ENCODE measurements around the gene GTF2H2C.
"Not testable (repeated sequence)": the region's sequence is repeated elsewhere in the genome, so short reads cannot be mapped to it uniquely, and the experiment has no call there.

Gene GTF2H2C

DNA sequence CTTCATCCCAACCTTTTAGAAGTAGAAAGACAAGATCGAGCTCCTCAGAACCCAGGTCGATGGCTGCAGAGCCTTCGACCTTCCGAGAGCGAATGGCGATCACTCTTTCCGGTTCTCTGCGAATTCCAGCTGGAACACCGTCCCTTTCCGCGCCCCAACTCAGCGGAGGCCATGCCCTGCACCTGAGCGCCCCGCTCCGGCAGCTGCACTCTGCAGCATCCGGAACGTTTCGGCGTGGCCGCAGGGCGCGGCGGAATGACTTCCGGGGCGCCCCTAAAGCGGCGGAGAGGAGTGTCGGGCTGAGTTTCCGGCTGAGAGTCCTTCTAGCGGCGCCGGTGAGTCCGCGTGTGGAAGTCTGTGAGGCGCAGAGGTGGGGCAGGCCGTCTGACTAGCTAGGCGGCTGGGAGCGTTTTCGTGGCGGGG lies at the start of gene GTF2H2C:
GTF2H2C (plus strand) TSS at position 284 of the 423 bp plus-strand sequence. CDS start 4,942 bp downstream, outside the sequence.
- DNase-seq, result peak; percentile 66

DNA sequence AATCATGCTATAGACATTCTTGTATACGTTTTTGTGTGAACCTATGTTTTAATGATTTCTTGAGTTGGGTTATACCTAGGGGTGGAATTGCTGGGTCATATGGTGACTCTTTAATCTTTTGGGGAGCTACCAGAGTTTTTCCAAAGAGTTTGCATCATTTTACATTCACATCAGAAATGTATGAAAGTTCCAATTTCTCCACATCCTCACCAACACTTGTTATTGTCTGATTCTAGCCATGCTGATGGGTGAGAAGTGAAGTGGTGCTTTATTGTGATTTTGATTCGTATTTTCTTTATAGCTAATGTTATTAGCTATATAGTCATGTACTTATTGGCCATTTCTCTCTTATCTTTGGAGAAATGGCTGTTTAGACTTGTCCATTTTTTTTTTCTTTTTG lies 49.3 kb upstream of the GTF2H2C start:
- no peak for DNase-seq

DNA sequence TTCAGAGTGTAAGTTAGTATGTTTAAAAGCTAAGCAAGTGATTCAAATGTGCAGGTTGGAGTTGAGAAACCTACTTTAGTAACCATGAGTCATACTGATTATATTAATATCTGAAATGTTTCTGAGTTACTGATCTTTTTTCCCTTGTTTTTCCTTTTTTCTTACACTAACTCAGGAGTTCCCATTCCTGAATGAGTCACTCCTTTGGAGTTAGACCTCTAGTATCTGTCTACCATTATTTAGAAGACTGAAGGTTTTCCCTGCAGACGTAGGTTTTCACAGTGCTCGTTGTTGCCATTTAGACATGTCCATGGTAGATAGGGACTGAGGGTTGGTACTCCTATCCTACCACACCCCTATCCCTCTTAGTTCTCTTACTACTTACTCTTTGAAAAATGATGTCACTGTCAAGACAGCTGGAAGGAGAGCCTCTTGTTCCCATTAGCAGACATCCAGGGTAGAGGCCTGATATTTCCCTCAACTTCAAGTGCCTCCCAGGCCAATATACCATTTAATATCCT lies 47.2 kb upstream of the GTF2H2C start:
- DNase-seq, result no peak

DNA sequence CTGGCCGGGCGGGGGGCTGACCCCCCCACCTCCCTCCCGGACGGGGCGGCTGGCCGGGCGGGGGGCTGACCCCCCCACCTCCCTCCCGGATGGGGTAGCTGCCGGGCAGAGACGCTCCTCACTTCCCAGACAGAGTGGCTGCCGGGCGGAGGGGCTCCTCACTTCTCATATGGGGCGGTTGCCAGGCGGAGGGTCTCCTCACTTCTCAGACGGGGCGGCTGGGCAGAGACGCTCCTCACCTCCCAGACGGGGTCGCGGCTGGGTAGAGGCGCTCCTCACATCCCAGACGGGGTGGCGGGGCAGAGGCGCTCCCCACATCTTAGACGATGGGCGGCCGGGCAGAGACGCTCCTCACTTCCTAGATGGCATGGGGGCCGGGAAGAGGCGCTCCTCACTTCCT lies 44.4 kb upstream of the GTF2H2C start:
- not testable (repeated sequence) for DNase-seq

DNA sequence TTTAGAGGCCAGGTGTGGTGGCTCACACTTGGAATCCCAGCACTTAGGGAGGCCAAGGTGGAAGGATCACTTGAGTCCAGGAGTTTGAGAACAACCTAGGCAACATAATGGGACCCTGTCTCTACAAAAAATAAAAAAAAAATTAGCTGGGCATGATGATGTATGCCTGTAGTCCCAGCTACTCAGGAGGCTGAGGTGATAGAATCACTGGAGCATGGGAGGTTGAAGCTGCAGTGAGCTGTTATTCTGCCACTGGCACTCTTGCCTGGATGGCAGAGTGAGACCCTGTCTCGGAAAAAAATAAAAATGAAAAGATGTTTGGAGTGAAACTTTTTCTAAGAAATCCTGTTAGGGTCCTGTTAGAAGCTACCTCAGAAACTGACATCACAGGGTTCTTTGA lies 43.2 kb upstream of the GTF2H2C start:
- no peak for DNase-seq

DNA sequence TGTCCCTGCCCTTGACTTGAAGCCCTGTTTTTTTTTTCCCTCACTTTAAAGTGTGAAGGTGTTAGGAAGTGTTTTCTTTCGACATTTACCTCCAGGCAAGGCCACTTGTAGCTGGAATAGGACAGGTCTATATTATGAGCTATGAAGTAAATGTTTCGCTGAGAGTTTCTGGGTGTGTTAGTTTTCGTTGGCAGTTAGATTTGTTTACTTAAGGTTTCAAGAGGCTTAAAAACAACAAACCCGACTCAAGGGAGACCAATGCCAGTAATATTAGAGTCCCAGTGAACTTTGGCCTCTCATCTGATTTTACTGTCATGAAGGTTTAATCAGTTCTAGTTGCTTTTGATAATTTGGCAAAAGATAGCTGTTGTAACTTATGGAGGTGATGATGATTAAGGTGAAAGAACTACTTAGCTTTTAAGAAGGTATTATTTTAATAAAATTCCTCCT lies 42.2 kb upstream of the GTF2H2C start:
- no peak for DNase-seq

DNA sequence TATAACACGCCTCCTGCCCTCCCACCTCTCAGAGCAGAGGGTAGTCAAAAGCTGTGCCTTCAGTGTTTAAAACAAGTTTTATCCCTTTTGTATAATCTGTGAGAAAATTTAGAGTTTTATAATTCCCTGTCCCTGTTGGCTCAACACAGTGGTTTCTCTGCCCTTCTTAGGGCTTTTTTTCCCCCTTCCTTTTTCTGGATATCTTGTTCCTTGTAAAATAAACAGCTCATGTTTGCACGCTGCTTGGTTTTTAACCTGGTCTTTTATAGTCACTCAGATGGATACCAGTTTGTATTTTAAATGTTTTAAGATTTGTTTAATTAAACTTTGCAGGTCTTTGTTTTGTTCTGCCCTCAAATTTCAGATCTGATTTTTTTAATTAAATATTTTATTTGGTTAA lies 40.7 kb upstream of the GTF2H2C start:
- no peak for DNase-seq

DNA sequence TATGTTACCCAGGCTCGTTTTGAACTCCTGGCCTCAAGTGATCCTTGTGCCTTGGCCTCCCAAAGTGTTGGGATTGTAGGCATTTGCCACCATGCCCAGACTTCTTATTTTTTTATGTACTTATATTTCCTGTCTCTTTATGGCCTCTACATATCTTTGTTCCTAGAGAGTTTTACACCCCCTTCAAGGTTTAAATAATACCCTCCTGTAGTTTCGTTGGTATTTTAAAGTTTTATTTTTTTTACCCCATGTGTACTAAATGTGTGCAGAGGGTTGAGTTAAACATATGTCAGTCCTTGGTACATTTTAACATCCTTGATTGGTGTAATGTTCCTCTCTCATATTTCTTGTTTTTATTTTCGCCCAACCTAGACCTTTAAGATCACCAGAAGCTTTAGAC lies 38.0 kb upstream of the GTF2H2C start:
- no peak for DNase-seq

DNA sequence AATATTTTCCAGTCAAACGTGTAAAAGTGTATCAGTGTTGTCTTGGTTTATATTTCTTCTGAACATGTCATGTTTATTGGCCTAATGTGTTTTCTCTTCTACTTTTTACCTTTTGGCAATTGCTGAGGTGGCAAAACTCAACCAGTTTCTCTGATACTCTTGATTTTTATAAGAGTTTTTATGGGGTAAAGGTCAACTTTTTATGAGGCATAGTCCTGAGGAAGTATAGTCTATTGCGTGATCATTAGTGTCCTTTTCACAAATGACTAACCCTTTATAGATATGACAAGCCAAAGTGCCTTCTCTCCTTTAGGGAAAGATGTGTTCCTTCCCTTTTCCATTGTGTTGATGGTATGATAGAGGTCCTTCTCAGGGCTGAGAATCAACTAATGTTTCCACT lies 34.5 kb upstream of the GTF2H2C start:
- DNase-seq, result no peak

DNA sequence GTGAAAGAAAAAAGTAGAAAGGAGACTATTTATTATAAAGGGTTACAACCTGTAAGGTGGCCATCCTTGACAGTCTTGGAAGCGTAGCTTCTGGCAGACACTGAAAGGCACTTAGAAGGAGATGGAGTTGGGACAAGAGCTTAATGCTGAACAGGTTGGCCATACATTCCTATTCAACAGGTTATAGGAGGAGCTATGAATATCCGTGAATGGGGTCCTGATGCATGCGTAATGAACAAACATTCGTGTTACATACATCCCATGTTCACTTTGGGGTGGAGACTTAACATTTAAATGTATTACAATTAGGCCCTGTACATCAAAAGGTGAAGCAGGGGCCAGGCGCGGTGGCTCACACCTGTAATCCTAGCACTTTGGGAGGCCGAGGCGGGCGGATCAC lies 33.3 kb upstream of the GTF2H2C start:
- DNase-seq, result no peak

DNA sequence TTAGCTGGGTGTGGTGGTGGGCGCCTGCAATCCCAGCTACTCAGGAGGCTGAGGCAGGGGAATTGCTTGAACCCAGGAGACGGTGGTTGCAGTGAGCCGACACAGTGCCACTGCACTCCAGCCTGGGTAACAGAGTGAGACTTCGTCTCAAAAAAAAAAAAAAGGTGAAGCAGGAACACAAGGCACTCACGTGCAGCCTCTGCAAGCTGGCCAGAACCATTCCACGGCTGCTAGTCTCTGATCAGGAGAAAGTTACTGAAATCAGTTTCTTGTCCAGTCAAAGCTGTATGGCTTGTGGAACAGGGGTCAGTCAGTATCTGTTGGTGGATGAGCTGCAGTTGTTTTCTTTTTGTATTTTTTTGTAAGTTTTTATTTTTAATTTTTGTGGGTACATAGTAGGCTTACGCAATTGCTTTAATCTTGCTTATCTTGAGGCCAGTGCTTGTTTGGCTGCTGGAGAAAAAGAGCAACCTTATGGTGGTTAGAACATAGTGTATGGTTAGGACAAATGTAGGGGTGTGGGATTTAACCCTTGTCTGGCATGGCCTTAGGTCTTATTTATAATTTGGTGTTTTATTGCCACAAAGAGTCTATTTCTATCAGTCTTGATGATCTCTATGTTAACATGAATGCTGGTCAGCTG lies 32.7 kb upstream of the GTF2H2C start:
- no peak for DNase-seq

DNA sequence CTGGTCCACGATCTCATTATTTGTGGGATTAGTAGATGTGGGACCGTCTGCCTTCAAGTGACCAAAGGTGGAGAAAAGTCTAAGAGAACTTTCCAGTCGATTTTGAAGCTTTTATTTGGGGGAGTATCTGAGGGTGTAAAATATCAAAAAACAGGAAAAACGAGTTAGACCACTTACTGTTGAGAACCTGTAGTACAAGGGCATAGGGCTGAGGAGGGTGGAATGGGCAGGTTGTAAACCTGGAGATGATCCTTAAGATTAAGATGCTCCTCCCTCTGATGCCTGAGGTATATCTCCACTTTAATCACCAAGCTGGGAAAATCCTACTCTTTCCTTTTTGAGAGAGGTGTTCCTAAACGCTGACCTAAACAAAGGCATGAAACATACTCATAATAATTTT lies 32.0 kb upstream of the GTF2H2C start:
- no peak for DNase-seq

DNA sequence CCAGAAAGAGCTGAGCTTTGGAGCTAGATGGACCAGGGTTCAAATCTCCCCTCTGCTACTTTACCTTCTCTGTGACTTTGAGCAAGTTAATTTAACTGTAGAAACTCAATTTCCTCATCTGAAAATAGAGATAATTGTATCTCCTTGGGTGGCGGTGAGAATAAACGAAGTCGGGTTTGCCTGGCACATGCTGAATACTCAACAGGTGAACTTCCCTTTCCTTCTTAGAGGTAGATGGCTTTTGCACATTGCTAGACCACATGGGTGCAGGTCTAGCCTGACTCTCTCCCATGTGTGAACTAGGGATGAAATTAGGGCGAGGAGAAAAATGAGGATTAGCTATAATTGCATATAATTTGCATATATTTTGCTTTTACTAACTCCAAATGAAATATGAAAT lies 31.4 kb upstream of the GTF2H2C start:
- no peak for DNase-seq

DNA sequence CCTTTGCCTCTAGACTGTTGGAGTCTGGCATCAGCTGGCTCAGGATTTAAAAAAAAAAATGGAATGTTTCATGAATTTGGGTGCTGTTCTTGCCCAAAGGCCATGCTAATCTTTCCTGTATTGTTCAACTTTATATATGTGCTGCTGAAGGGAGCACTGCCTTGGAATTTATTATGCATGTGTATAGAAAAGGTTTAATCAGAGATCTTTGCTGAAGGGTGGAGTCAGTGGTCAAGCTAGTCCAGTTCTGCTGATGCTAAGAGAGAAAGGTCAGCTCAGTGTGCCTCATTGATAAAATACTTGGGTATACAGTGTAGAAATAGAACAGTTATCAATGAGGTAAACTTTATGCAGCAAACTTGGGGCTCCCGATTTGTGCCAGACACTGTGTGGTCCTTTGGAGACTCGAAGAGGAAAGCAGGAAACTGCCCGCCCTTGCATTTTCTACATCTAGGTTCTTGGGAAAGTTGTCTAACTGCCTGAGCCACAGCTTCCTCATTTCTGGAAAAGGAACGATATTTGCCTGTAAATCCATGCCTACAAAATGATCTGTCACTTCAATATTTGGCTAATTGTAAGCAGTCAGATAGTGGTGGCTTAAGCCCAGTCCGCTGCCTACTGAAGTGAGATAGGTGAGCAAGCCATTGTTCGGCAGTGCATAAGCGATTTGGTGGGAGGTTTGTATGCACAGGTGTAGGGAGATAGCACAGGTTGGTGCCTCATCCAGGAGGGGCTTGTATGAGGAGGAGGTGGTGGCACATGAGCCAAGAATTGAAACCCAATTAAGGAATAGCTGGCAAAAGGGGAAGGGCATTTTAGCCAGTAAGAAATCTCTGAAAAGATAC lies 29.2 kb upstream of the GTF2H2C start:
- DNase-seq, result no peak

DNA sequence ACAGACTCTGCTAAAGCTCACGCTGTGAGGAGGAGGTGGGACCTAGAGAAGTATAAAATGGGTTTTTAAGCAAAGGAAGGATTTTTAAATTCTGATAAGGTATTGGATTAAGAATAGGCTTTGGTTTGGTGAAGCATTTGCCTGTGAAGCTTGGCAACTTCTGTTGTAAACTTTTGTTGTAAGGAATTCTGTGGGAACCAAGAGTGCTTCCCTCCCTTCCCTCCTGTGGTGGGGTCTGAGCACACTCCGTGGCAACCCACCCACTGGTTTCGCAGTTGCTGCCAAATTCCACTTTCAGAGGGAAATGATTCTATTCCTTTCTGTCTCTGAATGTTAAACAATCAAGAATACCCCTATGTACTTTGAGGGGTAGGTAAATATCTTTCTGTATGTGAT lies 28.6 kb upstream of the GTF2H2C start:
- no peak for DNase-seq

DNA sequence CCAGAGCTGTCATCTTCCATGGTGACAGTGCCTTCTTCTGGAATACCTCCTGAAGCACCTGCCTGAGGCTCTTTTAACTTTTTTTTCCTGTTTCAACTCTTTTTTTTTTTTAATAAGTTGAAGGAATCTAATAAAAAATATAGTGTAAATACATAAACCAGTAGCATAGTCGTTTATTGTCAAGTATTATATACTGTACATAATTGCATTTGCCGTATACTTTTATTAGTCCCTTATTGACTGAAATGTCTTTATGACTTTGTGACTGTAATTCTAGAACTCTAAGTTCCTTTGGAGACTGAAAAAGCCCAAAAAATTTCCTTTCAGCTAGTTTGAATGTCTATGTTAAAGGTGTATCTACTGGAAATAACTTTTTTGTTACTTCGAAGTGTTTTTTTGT lies 22.1 kb upstream of the GTF2H2C start:
- not testable (repeated sequence) for DNase-seq

DNA sequence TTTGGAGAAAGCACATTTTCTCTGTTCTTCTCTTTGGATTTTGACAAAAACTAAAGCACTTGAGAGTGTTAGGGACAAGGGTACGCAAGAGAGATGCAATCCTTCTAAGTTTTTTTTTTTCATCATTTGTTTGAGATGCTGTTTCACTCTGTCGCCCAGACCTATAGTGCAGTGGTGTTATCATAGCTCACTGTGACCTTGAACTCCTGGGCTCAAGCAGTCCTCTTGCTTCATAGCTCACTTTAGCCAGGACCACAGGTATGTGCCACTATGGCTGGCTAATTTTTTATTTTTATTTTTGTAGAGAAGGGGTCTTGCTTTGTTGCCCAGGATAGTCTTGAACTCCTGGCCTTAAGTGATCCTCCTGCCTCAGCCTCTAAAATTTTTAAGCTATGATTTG lies 21.3 kb upstream of the GTF2H2C start:
- DNase-seq, result not testable (repeated sequence)

DNA sequence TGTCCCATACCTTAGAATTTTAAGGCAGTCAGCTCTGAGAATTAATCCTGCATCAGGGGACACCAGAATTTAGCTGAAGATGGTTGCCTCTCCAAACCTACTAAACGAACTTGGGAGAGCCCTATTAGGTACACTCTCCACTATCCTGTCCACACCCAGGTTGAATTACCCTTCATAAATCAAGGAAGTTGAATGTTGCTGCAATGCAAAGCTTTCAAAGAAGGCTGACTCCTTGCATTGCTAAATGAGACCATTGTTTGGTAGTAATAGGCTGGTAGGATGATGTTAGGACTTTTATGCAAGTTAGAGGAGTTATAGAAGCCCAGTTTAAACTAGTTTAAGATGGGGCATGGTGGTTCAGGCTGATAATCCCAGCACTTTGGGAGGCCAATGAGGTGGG lies 18.6 kb upstream of the GTF2H2C start:
- not testable (repeated sequence) for DNase-seq

DNA sequence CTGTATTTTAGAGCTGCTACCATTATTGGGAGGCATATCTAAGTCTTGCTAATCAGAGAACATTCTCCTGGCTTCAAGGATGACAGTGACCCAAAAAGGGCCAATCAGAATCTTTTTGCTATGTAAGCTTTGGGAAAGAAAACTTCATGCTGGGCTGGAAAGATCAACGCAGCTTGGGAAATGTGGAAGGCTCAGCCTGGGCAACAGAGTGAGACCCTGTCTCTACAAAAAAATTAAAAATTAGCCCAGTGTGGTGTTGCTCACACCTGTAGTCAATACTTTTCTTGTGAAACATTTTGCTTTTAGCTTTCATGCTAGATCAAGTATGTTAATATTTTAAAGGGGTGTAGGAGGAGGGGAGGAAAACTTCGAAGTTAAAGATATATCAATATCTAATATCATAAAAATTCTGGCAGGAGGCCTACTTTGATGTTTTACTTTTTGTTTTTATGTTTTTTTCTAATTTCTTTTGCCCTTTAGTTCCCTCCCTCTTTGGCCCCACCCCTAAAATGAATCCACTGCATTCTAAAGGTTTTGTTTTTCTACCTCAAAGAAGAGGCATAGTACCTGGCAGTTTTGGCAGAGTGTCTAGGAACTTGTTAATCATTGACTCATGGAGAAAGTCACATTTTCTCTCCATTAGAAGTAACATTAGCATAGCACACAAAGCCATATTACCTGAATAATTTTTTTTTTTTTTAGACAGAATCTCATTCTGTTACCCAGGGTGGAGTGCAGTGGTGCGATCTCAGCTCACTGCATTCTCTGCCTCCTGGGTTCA lies 17.0 kb upstream of the GTF2H2C start:
- not testable (repeated sequence) for DNase-seq

DNA sequence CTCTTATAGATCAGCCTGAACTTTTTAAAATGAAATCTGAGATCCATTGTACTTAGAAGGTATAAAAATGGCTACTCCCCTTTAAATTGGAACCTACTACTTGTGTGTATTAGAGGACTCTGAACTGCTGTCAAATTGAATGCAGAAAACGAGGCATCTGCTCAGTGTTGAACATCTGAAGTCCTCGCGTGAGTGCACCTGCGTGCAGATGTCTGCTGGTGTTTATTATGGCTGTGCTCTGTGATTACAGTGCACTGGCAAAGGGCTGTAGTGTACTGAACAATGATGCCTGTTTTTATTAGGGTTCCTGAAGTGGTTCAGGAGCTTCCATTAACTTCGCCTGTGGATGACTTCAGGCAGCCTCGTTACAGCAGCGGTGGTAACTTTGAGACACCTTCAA lies 15.4 kb upstream of the GTF2H2C start:
- not testable (repeated sequence) for DNase-seq

DNA sequence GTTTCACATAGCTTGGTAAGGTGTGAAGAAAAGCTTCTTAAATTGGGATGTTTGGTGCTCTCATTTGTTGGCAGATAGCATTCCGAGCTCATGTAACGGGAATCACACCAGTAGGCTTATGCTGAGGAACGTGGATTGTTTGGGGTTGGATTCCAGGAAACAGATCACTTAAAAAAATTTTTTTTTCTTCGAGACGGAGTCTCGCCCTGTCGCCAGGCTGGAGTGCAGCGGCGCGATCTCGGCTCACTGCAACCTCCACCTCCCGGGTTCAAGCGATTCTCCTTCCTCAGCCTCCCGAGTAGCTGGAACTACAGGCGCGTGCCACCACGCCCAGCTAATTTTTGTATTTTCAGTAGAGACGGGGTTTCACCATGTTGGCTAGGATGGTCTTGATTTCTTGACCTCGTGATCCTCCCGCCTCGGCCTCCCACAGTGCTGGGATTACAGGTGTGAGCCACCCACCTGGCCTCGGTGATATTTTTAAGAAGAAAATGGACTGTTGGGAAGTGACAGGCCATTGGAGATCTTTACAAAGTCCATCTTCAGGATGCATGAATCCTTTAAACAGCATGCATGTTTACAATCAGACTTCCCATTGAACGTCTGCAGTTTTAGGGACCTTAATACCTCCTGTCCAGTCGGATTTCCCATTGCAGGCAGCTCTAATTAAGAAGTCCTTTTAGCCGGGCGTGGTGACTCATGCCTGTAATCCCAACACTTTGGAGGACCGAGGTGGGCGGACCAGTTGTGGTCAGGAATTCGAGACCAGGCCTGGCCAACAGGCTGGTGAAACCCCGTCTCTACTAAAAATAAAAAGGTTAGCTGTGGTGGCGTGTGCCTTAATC lies 818 bp downstream of the GTF2H2C start:
- DNase-seq, result not testable (repeated sequence)

DNA sequence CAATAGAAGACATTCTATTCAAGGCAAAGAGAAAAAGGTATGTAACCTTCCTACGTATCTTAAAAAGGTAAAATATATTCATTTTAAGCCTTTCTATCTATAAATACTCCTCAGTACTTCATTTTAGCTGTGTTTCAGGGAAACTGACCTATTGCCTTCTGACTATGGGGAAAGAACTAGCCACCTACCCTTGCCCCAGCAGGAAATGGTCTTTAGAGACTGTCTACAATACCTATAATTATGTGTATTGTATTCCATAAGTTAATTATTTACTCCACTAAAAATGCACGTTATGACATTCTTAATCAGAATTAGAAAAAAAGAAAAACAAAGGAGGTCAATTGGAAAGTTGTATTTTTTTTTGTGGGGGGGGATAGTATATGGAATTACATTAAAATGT lies 6.2 kb downstream of the GTF2H2C start:
- not testable (repeated sequence) for DNase-seq

Measured in CD4-positive, alpha-beta T cell treated with Interferon gamma for 1 hour (primary cell).